ENCODE data around the gene RPL13.
"Not testable (repeated sequence)": the region's sequence is repeated elsewhere in the genome, so short reads cannot be mapped to it uniquely, and the experiment has no call there.

Gene RPL13

DNA sequence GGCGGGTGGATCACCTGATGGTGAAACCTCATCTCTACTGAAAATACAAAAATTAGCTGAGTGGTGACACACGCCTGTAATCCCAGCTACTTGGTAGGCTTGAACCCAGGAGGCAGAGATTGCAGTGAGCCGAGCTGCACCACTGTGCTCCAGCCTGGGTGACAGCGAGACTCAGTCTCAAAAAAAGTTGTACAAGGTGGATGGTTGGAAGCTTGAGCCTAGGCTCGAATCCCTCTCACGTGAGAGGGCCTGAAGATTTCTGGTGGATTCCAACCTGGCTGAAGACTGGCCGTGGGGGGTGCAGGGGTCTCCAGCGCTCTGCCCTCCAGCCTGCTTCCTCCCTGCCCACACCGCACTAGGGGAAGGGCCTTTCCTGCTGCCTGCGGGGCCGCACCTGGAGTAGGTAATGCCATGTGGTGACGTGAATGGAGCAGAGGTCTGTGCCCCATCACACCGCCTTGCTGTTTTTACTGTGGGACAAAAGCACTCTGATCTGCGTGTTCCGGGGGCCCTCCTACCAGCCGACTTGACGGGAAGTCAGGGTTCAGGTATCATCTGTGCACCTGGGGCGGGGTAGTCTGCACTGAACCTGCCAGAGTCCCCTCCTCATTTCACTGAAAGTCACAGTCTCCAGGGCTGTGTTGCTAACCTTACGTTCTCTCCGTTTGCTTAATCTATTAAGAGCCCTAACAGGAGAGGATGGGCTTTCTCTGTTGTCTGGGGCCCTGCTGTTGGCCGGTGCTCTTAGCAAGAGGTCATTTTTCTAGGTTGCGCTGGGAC lies 4.2 kb downstream of the RPL13 start:
- no peak for DNase-seq

DNA sequence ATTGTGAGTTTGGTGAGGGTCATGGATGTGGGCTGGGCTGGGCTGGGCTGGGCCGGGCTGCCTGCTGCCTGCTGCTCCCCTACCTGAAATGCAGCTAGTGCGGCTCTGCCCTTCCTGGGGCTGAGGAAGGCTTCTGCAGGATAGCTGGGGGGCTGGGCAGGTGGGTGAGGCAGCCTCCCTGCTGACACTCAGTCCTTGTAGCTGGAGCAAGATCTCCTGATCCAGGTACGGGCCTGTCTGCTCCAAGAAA lies 4.7 kb downstream of the RPL13 start:
- no peak for DNase-seq

DNA sequence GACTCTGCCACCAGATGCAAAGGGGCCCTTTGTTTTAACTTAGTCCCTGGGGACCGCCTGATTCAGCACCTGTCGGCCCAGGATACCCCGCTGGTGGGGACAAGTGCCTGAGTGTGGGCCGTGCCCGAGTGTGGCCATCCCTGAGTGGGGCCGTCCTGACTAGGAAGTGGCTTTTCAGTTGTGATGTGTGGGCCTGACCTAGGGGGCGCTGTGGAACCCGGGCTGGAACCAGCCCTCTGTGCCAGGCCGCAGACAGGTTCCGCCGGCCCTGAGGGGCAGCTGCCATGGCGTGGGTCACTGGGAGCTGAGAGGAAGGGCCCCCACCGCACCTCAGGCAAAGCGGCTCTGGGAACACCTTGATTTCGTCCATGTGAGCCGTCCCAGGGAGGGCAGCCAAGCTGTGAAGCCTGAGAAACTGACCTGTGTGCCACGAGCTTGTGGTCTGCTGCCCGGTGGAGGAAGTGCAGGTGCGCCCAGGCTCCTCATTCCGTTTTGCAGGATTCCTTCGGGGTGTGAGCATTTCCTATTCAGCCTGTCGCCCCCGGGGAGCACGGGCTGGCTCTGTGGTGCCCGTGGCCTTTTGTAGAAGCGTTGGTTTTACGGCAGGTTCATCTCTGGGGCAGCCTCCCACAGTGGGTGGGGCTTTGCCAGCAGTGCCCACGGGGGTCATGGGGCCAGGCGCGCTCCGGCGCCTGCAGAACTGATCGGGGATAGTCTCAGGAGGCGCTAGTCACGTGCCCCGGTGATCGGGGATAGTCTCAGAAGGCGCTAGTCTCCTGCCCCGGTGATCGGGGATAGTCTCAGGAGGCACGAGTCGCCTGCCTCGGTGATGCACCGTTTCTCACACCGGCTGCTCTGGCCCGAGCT lies 5.3 kb downstream of the RPL13 start:
- no peak for DNase-seq

DNA sequence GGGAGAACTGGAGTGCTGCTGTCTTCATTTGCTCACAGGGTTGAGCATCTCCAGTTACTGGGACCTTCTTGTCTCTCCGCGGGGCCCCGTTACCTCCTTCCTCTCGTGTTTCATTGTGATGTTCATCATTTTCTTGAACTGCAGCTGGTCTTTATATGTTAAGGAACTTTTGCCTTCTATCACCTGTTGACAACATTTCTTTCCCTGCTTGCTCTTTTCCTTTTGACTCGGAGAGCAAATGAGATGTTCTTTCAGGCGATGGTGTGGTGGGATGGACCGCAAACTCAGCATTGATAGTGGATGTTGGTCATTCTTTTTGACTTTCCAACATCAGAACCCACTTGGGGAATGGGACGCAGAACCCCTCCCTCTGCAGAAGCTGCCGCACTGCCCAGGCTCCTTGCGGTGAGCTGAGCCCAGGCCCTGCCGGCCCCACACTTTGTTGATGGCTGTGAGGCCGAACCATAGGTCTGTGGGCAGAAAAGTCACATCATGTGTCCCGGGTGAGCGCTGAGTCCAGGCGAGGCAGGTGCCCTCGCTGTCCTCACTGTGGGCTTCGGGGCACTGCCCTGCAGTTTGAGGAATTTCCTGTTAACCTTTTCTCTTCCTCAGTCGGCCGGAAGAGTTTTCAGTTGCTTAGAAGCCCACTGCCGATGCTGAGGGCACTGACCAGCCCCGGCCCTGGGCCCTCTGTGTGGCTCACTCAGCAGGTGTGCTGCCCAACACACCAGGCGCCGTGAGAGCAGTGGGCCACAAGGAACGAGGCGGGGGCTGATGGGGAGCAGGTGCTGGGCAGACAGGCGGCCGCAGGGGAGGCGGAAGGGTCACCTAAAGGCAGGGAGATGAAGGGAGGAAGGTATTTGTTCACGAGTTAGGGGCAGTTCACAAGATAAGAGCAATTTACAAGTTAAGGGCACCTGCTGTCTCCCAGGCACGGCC lies 7.4 kb downstream of the RPL13 start:
- DNase-seq = no peak

- no peak for DNase-seq
Measured at GRCh38 chr16:89569506-89570341, 9.2 kb downstream of the RPL13 start.

DNA sequence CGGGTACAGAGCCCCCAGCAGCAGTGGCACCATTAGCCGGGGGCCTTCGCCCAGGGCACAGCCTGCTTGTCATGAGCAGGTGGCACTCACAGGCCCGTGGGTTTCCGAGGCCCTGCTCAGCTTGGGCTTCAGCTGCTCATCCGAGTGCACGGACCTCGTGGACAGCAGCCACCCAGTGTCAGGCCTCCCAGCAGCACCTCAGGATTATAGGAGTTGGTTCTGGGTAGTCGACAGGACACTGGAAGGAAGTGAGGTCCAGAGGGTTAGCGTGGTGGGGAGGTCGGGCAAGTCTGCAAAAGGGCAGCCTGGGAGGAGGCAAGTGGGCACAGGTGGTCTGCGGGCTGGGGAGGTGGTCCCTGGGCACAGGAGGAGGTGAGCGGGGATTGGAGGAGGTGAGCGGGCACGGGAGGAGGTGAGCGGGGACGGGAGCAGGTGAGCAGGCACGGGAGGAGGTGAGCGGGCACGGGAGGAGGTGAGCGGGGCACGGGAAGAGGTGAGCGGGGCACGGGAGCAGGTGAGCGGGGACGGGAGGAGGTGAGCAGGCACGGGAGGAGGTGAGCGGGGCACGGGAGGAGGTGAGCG lies 10.0 kb downstream of the RPL13 start:
- DNase-seq = no peak

- DNase-seq = not testable (repeated sequence)
Measured at GRCh38 chr16:89570983-89571598, 10.6 kb downstream of the RPL13 start.

- DNase-seq = no peak
Measured at GRCh38 chr16:89571636-89572035, 11.2 kb downstream of the RPL13 start.

DNA sequence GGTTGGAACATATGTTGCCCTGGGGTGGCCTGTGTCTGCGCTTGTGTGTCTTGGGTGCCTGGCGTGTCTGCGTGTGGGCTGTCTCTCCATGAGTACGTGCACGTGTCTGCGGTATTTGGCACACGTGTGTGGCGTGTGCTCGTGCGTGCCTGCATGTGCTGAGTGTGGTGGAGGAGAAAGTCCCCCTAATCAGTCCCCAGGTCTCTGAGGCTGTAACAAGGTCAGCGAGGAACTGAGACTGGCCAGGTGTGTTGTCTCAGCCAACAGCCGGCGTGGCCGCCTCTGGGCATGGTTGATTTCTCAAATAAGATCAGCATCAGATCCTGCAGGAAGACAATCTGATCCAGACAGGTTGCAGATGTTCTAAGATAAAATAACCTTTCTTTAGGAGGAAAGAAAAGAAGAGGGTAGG lies 11.6 kb downstream of the RPL13 start:
- no peak for DNase-seq

DNA sequence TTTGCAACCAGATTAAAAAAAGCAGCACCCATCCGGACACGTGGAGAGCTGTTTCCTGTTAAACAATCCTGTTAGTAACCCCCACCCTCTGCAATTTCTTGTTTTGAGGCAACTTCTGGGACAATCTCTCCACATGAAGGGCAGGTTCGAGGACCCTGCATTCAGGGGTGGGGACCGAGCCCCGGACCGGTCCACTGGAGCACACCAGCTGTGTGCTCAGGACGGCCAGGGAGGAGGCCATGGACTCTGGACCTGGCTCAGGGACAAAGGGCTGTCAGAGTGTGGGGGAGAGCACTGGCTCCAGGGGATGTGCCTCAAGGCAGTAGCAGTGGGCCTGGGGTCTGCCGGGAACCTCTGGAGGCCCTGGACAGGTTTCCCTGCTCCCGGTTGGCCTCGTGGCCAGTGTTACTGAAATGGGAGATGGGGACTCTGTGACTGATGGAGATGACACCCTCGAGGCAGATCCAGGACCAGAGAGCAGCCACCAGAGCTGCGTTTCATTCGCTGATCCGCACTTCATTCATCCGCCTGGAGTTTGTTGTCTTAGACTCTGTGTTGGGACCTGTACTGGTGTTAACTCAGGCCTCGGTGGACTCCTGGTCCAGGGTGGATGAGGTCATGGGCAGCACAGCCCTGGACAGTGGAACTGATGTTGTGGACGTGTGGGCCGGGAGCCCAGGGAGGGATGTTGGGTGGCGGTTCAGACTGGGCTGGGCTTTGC lies 12.2 kb downstream of the RPL13 start:
- DNase-seq = no peak

DNA sequence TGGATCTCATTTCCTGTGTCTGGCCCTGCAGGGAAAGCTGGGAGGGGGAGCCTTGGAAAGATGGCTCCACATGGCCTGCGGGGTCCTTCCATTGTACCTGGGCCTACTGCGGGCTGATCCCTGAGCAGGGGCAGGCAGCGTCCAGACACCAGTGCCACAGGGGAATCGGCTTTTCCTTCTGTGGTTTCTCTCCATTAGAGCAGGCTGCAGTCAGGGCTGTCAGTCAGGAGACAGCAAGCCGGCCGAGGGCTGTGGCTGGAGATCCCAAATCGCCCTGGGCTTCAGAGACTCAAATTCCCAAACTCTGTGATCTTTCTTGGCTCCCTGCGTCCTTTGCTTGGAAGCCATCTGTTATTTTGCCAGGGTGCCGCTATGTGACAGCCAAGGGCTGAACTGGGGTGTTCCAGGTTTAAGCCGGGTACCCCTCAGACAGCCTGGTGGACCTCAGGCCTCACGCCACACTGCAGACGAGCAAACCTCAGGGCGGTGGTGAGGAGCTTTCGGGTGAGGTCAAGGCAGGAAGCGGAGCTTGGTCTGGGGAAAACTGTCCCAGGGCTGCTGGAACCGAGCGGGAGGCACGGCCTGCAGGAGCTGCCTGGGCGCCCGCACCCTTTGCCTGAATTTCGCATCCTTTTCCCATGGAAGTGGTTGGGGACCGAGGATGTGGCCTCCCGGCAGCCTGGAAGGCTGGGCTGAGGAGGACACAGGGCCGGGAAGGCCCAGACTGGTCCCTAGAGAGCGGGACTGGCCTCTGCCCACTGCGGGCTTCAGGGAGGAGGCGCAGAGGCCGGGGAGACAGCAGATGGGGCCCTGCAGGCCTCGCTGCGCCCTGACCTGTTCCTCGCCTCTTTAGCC lies 13.6 kb downstream of the RPL13 start:
- DNase-seq = no peak

GRCh38 chr16:89574681-89575246 lies 14.3 kb downstream of the RPL13 start:
- no peak for DNase-seq

DNA sequence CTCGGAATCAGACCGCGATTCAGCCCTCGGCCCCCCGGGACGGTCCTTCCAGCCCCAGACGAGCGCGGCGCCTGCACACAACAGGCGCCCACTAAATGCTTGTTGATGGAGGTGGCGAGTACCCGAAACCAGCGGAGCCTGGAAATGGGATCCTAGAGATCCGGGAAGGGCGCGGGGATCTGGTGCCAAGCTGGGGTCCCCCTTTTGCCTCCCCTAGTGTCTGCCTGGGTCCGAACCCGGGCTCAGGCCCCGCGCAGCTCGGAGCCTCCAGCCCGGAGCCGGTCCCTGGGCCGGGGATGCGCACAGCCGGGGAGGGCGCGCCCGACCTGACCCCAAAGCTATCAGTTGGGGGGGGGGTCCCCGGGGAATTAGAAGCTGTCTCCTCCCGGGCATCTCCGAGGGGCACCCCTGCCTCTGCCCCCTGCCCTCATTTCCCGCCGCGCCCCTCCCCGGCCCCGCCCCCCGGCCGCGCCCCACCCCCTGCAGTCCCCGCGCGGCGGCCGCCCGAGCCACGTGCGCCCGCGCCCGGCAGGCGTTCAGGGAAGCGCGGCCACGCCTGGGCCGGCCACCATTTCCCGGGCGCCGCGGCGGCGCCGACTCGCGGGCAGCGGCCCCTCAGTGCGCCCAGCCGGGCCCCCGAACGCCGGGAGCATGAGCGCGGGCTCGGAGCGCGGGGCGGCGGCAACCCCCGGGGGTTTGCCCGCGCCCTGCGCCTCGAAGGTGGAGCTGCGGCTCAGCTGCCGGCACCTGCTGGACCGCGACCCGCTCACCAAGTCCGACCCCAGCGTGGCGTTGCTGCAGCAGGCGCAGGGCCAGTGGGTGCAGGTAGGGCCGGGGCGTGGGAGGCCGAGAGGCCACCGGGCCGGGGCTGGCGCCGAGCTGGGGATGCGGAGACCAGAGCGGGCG lies 15.0 kb downstream of the RPL13 start, which contains the start of gene CPNE7:
TSS of gene CPNE7 (plus strand) at position 512 of the 906 bp plus-strand sequence. CDS start at position 652, 140 bp downstream.
- DNase-seq = no peak

DNA sequence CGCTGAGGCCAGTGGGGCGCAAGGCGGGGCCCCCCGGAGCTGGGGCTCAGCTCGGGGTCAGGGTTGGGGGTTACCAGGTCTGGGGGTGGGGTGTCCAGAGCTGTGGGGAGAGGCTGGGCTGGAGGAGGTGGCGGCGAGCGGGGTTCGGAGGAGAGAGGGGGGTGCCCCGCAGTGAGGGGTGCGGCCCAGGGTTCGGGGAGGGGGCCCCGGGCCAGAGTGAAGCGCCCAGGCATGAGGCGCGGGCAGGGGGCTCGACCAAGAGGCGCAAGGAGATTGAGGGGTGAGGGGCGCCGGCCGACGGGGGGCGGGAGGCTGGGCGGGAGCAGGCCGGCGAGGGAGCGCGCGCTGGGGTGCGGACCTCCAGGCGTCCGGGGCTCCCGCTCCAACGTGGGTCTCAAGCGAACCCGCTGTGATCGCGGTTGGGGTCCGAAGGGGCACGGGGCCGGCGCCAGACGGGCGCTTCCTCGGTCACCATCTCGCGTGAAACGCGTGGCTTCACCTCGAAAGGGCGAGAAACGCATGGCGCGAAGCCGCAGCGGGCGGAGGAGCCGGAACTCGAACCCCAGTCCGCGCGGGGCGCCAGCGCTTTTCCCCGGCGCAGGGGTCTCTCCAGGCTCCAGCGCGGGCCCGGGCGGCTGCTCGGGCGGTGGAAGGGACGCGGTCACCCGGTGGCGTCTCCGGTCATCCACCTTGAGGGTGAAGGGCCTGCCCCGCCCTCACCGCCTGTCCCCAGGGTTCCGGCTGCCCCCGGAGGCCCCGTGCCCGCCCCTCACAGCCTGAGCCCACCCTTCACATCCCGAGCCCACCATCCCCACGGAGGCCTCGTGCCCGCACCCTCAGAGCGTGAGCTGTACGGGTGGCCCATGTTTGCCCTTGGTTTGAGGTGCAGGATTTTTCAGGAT lies 15.9 kb downstream of the RPL13 start:
- no peak for DNase-seq

GRCh38 chr16:89577055-89577759 lies 16.7 kb downstream of the RPL13 start:
- no peak for DNase-seq

DNA sequence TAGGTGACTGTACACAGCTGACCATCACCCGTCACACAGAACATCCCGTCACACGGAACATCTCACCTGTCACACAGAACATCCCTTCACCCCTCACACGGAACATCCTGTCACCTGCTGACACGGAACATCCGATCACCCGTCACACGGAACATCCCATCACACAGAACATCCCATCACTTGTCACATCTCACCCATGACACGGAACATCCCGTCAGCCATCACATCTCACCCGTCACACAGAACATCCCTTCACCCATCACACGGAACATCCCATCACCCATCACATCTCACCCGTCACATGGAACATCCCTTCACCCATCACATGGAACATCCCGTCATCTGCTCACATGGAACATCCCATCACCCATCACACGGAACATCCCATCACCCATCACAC lies 18.9 kb downstream of the RPL13 start:
- no peak for DNase-seq
